Measurements from ENCODE around the gene TGFBR3L.
"Not testable (repeated sequence)": the region's sequence is repeated elsewhere in the genome, so short reads cannot be mapped to it uniquely, and the experiment has no call there.

DNA sequence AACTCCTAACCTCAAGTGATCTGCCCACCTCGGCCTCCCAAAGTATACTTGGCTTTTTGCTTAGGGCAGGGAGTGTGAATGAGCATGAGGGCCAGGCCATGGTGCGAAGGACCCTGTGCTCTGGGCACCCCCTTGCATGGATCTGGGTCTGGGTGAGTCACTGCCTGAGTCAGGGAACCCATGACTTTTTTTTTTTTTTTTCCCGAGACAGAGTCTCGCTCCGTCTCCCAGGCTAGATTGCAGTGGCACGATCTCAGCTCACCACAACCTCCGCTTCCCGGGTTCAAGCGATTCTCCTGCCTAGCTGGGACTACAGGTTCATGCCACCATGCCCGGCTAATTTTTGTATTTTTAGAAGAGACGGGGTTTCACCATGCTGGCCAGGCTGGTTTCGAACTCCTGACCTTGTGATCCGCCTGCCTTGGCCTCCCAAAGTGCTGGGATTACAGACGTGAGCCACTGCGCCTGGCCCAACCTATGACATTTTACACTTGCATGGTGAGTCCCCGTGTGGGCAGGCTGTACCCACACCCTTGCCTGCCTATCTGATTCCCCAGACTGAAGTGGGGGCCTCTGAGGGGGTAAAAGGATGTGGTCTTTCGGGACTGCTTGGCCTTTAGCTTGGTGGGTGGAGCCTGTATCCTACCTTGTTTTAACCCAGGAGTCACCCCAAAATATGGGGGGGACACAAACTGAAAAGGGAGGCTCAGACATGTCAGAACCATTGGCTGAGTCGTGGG lies 21.1 kb upstream of the TGFBR3L start:
- TF ChIP-seq POLR2A, CTCF, EP300 (IDR thresholded peaks at IDR 0.05): not testable (repeated sequence)

Measured in ovary (tissue), 3 donors.